Subcutaneous adipose tissue (tissue), 4 donors: ENCODE measurements around the gene SMCP. TPM values are rescaled to one million over a fixed set of nuclear protein-coding genes. Genes with fewer than 3 reads are reported as not detected.

Source experiments
- total RNA-seq, 4 donors: library from RNA; depleted of rRNA; stranded (reverse); fragments of >200 nt; gene quantifications; one replicate each; pipeline ENCODE4 v1.1.0, GENCODE V29; 2016
- TF ChIP-seq, protein P1 (sequence below): fragments of 450-650 bp; IDR thresholded peaks from one replicate; pipeline ENCODE4 v1.5.1; 2016; ENCODE audit warnings: low read depth, mild to moderate bottlenecking, control low read depth, antibody characterized with exemption, moderate library complexity

Gene SMCP
- total RNA-seq, 4 donors from 2014 or later, result not detected

- TF ChIP-seq, protein P1, sequence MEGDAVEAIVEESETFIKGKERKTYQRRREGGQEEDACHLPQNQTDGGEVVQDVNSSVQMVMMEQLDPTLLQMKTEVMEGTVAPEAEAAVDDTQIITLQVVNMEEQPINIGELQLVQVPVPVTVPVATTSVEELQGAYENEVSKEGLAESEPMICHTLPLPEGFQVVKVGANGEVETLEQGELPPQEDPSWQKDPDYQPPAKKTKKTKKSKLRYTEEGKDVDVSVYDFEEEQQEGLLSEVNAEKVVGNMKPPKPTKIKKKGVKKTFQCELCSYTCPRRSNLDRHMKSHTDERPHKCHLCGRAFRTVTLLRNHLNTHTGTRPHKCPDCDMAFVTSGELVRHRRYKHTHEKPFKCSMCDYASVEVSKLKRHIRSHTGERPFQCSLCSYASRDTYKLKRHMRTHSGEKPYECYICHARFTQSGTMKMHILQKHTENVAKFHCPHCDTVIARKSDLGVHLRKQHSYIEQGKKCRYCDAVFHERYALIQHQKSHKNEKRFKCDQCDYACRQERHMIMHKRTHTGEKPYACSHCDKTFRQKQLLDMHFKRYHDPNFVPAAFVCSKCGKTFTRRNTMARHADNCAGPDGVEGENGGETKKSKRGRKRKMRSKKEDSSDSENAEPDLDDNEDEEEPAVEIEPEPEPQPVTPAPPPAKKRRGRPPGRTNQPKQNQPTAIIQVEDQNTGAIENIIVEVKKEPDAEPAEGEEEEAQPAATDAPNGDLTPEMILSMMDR, result no peak
These were observed 8.0 kb downstream of the SMCP start for GRCh38 chr1:152886085-152886484.

DNA sequence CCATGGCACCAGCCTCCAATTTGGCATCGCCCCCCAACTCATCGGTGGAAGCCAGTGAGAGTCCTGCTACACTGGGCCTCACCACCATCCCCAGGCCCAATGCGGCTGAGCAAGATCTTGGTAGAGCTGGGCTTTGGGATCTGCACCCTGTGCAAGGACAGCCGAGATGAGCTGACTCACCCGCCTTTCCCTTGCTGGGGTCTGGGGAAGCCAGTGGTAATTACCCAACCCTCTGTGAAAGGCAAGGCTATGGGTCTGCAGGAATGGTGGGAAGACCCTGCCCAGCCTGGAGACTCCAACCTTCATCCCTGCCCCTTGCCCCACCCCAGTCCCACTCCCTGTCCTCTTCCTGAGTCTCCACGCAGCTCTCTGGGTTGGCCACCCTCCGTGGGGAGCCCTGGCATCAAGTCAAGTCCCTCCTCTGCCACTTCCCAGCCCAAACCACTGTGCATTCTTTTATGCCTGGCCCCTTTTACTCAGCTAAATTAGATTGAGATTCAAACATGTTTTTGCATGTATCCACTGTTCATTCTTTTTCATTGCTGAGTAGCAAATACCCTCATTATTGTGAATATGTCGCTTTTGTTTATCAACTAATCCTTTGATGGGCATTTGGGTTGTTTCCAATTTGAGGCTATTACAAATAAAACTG is 8.8 kb downstream of the SMCP start:
- TF ChIP-seq, protein P1, result no peak

DNA sequence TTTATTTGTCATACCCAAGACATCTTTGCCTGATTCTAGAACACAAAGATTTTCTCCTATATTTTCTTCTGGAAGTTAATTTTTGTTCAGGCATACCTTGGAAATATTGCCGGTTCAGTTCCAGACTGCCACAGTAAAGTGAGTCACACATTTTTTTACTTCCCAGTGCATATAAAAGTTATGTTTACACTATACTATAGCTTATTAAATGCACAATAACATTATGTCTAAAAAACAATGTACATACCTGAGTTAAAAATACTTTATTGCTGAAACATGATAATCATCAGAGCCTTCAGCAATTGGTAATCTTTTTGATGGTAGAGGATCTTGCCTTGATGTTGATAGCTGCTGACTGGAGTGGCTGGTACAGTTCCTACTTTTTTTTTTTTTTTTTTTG is 10.0 kb downstream of the SMCP start:
- TF ChIP-seq, protein P1, result no peak

- TF ChIP-seq, protein P1, result no peak
These were observed 20.9 kb downstream of the SMCP start for GRCh38 chr1:152899027-152899426.

DNA sequence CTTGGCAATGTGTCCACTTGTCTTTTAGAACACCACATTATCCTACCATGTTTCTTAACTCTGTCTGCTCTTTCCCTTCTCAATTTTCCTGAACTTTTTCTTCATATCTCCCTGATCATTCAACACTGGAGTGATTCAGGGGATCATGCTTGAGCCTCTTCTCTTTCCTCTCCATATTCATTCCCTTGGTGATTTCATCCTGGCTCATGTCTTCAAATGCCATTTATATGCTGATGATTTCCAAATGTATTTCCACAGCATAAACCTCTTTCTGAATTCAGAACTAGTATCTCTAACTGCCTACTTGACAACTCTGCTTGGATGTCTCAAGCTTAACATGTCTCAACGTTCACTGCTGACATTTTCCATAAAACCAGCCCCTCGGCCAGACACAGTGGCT is 21.8 kb downstream of the SMCP start:
- TF ChIP-seq, protein P1, result no peak

DNA sequence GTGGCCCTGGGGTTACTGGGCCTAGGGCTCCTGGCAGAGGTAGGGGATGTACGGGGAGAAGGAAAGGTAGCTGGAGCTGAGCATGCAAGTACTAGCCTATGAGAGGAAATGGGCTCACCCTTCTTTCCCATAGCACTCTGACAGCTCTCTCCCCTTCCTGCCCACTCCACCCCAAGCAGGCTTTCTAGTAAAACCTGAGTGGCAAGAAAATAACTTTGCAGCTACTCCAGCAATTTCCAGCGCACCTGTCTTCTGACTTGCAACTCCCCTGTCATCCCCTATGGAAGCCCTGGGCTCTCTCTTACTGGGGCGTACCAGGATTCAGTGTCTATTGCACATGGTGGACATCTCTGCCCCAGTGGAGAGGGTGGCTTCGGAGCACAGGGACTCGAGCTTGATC is 23.5 kb downstream of the SMCP start:
- TF ChIP-seq, protein P1, result no peak

GRCh38 chr1:152902636-152903035 is 24.5 kb downstream of the SMCP start:
- TF ChIP-seq, protein P1, result no peak
